CD4-positive, CD25-positive, alpha-beta regulatory T cell (primary cell): ENCODE data around the gene MYO9B. TPM values are rescaled to one million over a fixed set of nuclear protein-coding genes. Genes with fewer than 3 reads are reported as not detected.

ENCODE experiments used
- ATAC-seq, 2 donors: fragments of 150-1000 bp; cut with Tn5 transposase; one replicate each; pipeline ENCODE4 v1.10.0; 2021; ENCODE audit warnings: low read depth in 2 of 2, moderate number of reproducible peaks in 2 of 2, moderate library complexity in 1 of 2
- DNase-seq, 3 donors: peaks; one replicate each; pipeline versions ENCODE4 v3.0.0 to v3.0.0-alpha.2; 2012 to 2022; ENCODE audit warnings: mixed read lengths in 1 of 3
- H3K27ac ChIP-seq: one replicate; pipeline ENCODE4 v1.7.0; 2013; ENCODE audit warnings: mild to moderate bottlenecking, low read length; ENCODE audit not compliant: insufficient read depth, poor library complexity, severe bottlenecking
- H3K27me3 ChIP-seq: one replicate; pipeline ENCODE4 v1.7.0; 2013; ENCODE audit warnings: low read length; ENCODE audit not compliant: control insufficient read depth, insufficient read depth
- H3K36me3 ChIP-seq: one replicate; pipeline ENCODE4 v1.7.0; 2013; ENCODE audit warnings: mild to moderate bottlenecking, low read length, moderate library complexity; ENCODE audit not compliant: control insufficient read depth, insufficient read depth
- H3K4me1 ChIP-seq: 2 replicates; pipeline ENCODE4 v1.7.0; 2013; ENCODE audit warnings: mild to moderate bottlenecking, low read length; ENCODE audit not compliant: insufficient read depth, control insufficient read depth, poor library complexity, severe bottlenecking
- H3K4me3 ChIP-seq: one replicate; pipeline ENCODE4 v1.7.0; 2013; ENCODE audit warnings: low read depth, mild to moderate bottlenecking, low read length, moderate library complexity
- H3K9me3 ChIP-seq, 2 experiments: 1 replicate in 1 of 2; 2 replicates in 1 of 2; pipeline ENCODE4 v1.7.0; 2013; ENCODE audit warnings: low read length in 2 of 2, mild to moderate bottlenecking in 1 of 2, moderate library complexity in 1 of 2; ENCODE audit not compliant: control insufficient read depth in 2 of 2
- H3K27ac Mint-ChIP-seq, 3 donors: one replicate each; pipeline ENCODE4 v1.8.0; 2020 to 2022; ENCODE audit warnings: mild to moderate bottlenecking in 3 of 3, mixed read lengths in 3 of 3, moderate library complexity in 2 of 3
- H3K27me3 Mint-ChIP-seq: one replicate; pipeline ENCODE4 v1.8.0; 2022; ENCODE audit warnings: mild to moderate bottlenecking, mixed read lengths
- H3K36me3 Mint-ChIP-seq: one replicate; pipeline ENCODE4 v1.8.0; 2020; ENCODE audit warnings: mixed read lengths
- H3K4me1 Mint-ChIP-seq, 4 donors: one replicate each; pipeline ENCODE4 v1.8.0; 2020 to 2022; ENCODE audit warnings: mixed read lengths in 4 of 4, mild to moderate bottlenecking in 1 of 4
- H3K4me3 Mint-ChIP-seq, 4 donors: one replicate each; pipeline ENCODE4 v1.8.0; 2020 to 2022; ENCODE audit warnings: mild to moderate bottlenecking in 4 of 4, mixed read lengths in 4 of 4, moderate library complexity in 3 of 4
- H3K9me3 Mint-ChIP-seq, 7 donors: one replicate each; pipeline ENCODE4 v1.8.0; 2020 to 2022; ENCODE audit warnings: mixed read lengths in 7 of 7, mild to moderate bottlenecking in 3 of 7, moderate library complexity in 2 of 7
- polyA plus RNA-seq, 4 donors: library from polyadenylated mRNA; unstranded; fragments of 300-500 nt; fragmentation: Illumina TruSeq; gene quantifications; one replicate each; pipeline ENCODE4 v1.2.3, GENCODE V29; 2021
- total RNA-seq: library from RNA; stranded (reverse); gene quantifications from one replicate; pipeline ENCODE4 v1.2.3, GENCODE V29; 2022

The MYO9B gene
- total and polyA plus RNA-seq, 5 donors from 2014 or later = 3.4 to 252 (median 6.1) TPM

DNA sequence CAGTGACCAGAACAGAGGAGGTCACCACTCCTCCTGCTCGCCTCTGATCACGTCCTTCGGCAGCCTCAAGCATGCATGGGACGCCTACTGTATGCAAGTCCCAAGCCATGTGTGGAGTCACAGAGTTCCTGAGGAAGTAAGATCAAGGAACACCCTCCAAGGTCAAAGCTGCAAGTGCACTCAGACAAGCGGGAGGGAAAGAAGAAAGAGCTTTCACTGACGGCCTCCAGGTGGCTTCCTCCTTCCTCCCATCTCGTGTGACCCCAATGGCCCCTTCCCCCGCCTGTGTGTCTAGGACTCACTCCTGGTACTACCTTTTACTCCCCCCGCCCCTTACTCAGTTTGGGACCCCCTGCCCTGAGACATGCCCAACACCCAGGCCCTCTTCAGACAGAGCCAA is 6.4 kb upstream of the MYO9B start:
- ATAC-seq (no peak), DNase-seq (no peak)
- peak overlapping the region in 1 of 4 donors; percentile 15 for H3K4me3 Mint-ChIP-seq
- no peak overlapping the region for H3K4me3 ChIP-seq
- H3K9me3 ChIP-seq = no peaks in the 10 kb centered on the region
- peaks cover 35% of the 10 kb centered on the region for H3K36me3 Mint-ChIP-seq
- H3K27ac ChIP-seq = no peak overlapping the region
- peaks cover 15% of the 10 kb centered on the region for H3K4me1 ChIP-seq
- peaks cover 15 to 55% (median 35%) of the 10 kb centered on the region in 4 donors for H3K4me1 Mint-ChIP-seq
- H3K36me3 ChIP-seq = peaks cover 26% of the 10 kb centered on the region
- H3K27ac Mint-ChIP-seq = no peak overlapping the region
- H3K27me3 ChIP-seq = no peaks in the 10 kb centered on the region
- H3K9me3 Mint-ChIP-seq = no peaks in the 10 kb centered on the region
- H3K27me3 Mint-ChIP-seq = no peaks in the 10 kb centered on the region

DNA sequence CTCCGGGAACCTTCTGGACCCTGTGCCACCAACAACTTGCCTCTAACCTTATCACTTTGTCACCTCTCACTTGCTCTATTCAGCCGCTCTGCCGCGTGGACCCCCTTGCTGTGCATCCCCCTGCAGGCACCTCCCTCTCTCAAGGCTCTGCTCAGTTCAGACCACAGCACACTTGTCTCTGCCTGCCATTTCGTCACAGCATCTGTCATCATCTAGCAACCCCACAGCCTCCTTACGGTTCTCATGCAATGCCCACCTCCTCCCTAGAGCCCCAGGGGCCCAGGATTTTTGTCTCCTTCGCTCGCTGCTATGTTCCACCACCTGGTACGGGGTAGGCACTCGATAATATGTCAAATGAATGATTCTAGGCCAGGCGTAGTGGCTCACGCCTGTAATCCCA is 5.2 kb upstream of the MYO9B start:
- no peak overlapping the region for H3K4me3 ChIP-seq
- no peak for DNase-seq
- H3K27me3 ChIP-seq = no peaks in the 10 kb centered on the region
- H3K27ac ChIP-seq = no peak overlapping the region
- no peaks in the 10 kb centered on the region for H3K27me3 Mint-ChIP-seq
- peak overlapping the region; percentile 52 to 92 (median 71) for H3K27ac Mint-ChIP-seq
- no peak for ATAC-seq
- no peaks in the 10 kb centered on the region for H3K9me3 Mint-ChIP-seq
- peaks cover 7 to 50% (median 28%) of the 10 kb centered on the region in 4 donors for H3K4me1 Mint-ChIP-seq
- peaks cover 28% of the 10 kb centered on the region for H3K36me3 Mint-ChIP-seq
- peak overlapping the region in 1 of 4 donors; percentile 90 for H3K4me3 Mint-ChIP-seq
- H3K4me1 ChIP-seq = peaks cover 14% of the 10 kb centered on the region
- H3K9me3 ChIP-seq = no peaks in the 10 kb centered on the region
- H3K36me3 ChIP-seq = peaks cover 26% of the 10 kb centered on the region

- Histone ChIP-seq H3K36me3 (peaks cover 26% of the 10 kb centered on the region), H3K9me3 (no peaks in the 10 kb centered on the region), H3K4me3 (no peak overlapping the region), H3K27ac (no peak overlapping the region), H3K4me1 (peaks cover 14% of the 10 kb centered on the region), H3K27me3 (no peaks in the 10 kb centered on the region)
- Mint-ChIP-seq H3K4me1 (peaks cover 7 to 50% (median 28%) of the 10 kb centered on the region in 4 donors), H3K36me3 (peaks cover 28% of the 10 kb centered on the region), H3K27me3 (no peaks in the 10 kb centered on the region), H3K27ac (peak overlapping the region in 1 of 3 donors; percentile 6), H3K9me3 (no peaks in the 10 kb centered on the region), H3K4me3 (peak overlapping the region in 2 of 4 donors; percentile 16 to 90)
- DNase-seq (no peak), ATAC-seq (no peak)
Observed at GRCh38 chr19:17070912-17071311, 4.7 kb upstream of the MYO9B start.

DNA sequence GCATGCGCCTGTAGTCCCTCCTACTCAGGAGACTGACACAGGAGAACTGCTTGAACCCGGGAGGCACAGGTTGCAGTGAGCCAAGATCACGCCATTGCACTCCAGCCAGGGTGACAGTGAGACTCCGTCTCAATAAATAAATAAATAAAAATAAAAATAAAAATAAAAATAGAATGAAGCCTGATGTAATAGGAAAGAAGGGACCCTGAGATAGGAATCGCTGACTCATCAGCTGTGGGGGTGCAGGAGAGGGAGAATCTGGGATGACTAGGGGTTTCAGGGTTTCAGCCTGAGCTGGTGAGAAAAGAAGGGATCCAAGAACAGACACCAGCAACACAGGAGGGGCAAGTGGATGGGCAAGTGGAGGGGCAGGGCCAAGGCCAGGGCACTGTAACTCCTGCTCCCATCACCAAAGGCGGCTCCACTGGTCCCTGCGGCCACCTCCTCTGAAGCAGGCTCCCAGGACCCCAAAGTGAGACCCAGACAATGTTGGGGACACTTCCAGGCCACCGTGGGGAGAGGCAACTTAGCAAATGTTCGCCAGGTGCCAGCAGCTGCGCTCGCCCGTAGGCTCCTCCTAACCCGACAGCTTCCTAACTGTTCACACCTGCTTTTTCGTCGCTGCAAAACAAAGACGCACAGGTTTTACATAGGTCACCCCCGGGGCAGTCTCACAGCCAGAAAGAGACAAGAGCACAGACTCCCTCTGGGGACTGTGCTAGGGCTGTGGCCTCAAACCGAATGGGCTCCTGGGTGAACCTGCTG is 1.5 kb upstream of the MYO9B start:
- peaks cover 21% of the 10 kb centered on the region for H3K36me3 Mint-ChIP-seq
- DNase-seq = peak in 2 of 3 donors; percentile 17 to 29

GRCh38 chr19:17074634-17075034 is 943 bp upstream of the MYO9B start:
- H3K36me3 Mint-ChIP-seq = peaks cover 21% of the 10 kb centered on the region
- peaks cover 16% of the 10 kb centered on the region for H3K36me3 ChIP-seq
- no peaks in the 10 kb centered on the region for H3K27me3 ChIP-seq
- peaks cover 0 to 1% (median 0%) of the 10 kb centered on the region in 7 donors for H3K9me3 Mint-ChIP-seq
- peak overlapping the region; percentile 93 to 99 (median 96) for H3K27ac Mint-ChIP-seq
- H3K4me1 ChIP-seq = peaks cover 47% of the 10 kb centered on the region
- no peaks in the 10 kb centered on the region for H3K27me3 Mint-ChIP-seq
- no peaks in the 10 kb centered on the region for H3K9me3 ChIP-seq
- H3K4me1 Mint-ChIP-seq = peaks cover 5 to 72% (median 43%) of the 10 kb centered on the region in 4 donors
- no peak for ATAC-seq
- no peak for DNase-seq
- H3K4me3 ChIP-seq = peak overlapping the region; percentile 94
- H3K27ac ChIP-seq = peak overlapping the region; percentile 94
- peak overlapping the region; percentile 90 to 98 (median 98) for H3K4me3 Mint-ChIP-seq

More for the DNA sequence above, 1.5 kb upstream of the MYO9B start:
- Histone ChIP-seq H3K4me3 (peak overlapping the region; percentile 94), H3K36me3 (peaks cover 17% of the 10 kb centered on the region), H3K4me1 (peaks cover 41% of the 10 kb centered on the region), H3K9me3 (no peaks in the 10 kb centered on the region), H3K27ac (peak overlapping the region; percentile 94), H3K27me3 (no peaks in the 10 kb centered on the region)
- no peaks in the 10 kb centered on the region for H3K27me3 Mint-ChIP-seq
- peaks cover 1 to 67% (median 37%) of the 10 kb centered on the region in 4 donors for H3K4me1 Mint-ChIP-seq
- no peak for ATAC-seq
- H3K27ac Mint-ChIP-seq = peak overlapping the region; percentile 43 to 99 (median 93)
- peaks cover 0 to 1% (median 0%) of the 10 kb centered on the region in 7 donors for H3K9me3 Mint-ChIP-seq
- H3K4me3 Mint-ChIP-seq = peak overlapping the region; percentile 90 to 98 (median 98)

DNA sequence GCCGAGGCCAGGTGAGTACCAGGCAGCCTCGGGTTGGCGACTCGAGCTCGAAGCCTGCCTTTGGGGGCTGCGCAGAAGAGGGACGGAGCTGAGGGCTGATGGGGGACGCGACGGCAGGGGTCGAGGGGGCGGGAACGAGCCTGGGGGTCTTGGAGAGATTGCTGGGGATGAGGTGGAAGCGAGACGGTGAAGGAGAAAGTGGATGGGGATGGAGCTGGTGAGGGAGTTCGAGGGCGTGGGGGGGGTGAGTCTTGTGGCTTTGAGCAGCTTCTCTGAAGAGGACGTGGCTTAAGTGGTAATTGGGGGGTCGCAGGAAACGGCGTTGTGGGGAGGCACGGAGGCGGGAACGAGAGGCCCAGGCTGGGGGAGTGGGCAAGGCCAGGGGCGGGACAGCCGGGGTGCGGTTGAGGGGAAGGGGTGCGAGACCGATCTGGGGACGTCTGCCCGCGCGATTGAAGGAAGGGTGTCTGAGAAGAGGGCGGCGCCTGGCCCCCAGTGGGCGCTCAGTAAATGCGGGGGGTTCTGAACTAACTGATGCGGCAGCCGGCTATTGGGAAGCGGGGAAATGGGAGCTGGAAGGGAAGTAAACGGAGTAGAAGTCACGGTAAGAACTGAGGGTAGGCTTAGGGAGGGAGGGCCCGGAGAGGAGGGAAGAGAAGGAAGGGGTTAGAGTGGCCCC is 426 bp downstream of the MYO9B start:
- H3K27me3 Mint-ChIP-seq = no peaks in the 10 kb centered on the region
- Histone ChIP-seq H3K36me3 (peaks cover 8% of the 10 kb centered on the region), H3K4me1 (peaks cover 56% of the 10 kb centered on the region), H3K27ac (peak overlapping the region; percentile 74), H3K4me3 (peak overlapping the region; percentile 76), H3K9me3 (no peaks in the 10 kb centered on the region), H3K27me3 (no peaks in the 10 kb centered on the region)
- H3K4me3 Mint-ChIP-seq = peak overlapping the region; percentile 90 to 100 (median 98)
- H3K27ac Mint-ChIP-seq = peak overlapping the region; percentile 72 to 96 (median 93)
- ATAC-seq = no peak
- peaks cover 11% of the 10 kb centered on the region for H3K36me3 Mint-ChIP-seq
- H3K9me3 Mint-ChIP-seq = peaks cover 0 to 1% (median 0%) of the 10 kb centered on the region in 7 donors
- DNase-seq = peak; percentile 44 to 73 (median 57)
- H3K4me1 Mint-ChIP-seq = peaks cover 11 to 72% (median 45%) of the 10 kb centered on the region in 4 donors

DNA sequence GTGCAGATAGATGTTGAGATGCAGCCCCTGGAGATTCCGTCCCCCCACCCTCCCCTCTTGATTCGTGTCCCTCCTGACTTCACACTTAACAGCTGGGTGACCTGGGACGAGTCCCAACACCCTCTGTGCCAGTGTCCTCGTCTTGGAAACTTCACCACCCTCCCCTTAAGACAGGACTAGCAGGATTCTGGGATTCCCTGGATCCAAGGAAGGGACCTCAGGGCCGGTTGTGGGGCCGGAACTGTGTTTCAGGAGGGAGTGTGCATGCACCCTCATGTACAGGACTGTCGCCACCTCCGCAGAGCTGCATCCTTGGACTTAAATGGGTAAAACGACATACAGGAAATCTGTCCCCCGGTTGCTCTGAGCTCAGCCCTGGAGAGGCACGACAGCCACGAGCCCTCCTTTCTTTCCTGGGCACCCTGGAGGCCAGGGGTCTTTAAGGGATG is 990 bp downstream of the MYO9B start:
- DNase-seq = peak in 2 of 3 donors; percentile 14 to 68
- peak overlapping the region; percentile 76 for H3K4me3 ChIP-seq
- H3K9me3 Mint-ChIP-seq = peaks cover 0 to 1% (median 0%) of the 10 kb centered on the region in 7 donors
- H3K27ac ChIP-seq = peak overlapping the region; percentile 74
- H3K9me3 ChIP-seq = no peaks in the 10 kb centered on the region
- peaks cover 11 to 72% (median 47%) of the 10 kb centered on the region in 4 donors for H3K4me1 Mint-ChIP-seq
- peaks cover 8% of the 10 kb centered on the region for H3K36me3 Mint-ChIP-seq
- no peak for ATAC-seq
- peak overlapping the region; percentile 90 to 100 (median 98) for H3K4me3 Mint-ChIP-seq
- no peaks in the 10 kb centered on the region for H3K27me3 Mint-ChIP-seq
- H3K27me3 ChIP-seq = no peaks in the 10 kb centered on the region
- H3K27ac Mint-ChIP-seq = peak overlapping the region; percentile 52 to 96 (median 93)
- peaks cover 2% of the 10 kb centered on the region for H3K36me3 ChIP-seq
- H3K4me1 ChIP-seq = peaks cover 56% of the 10 kb centered on the region
